Kidney (tissue), 14 donors: ENCODE results near the gene FRMD3. TPM values are rescaled to one million over a fixed set of nuclear protein-coding genes. Genes with fewer than 3 reads are reported as not detected.

ENCODE experiments used
- DNase-seq, 5 donors: peaks; one replicate each; pipeline ENCODE4 v3.0.0-alpha.2; 2013 to 2020
- FAIRE-seq: peaks from 2 replicates; lab custom pipeline; 2012; peaks lifted over from hg19 to GRCh38; lab: Jason Lieb, UNC
- H3K27ac ChIP-seq, 2 donors: one replicate each; pipeline ENCODE4 v1.7.0; 2013; ENCODE audit warnings: low read depth in 2 of 2, low read length in 2 of 2, inconsistent platforms in 1 of 2
- H3K27me3 ChIP-seq: one replicate; pipeline ENCODE4 v1.7.1; 2013; ENCODE audit warnings: low read length, inconsistent platforms; ENCODE audit not compliant: control insufficient read depth, insufficient read depth
- H3K36me3 ChIP-seq, 3 donors: one replicate each; pipeline versions ENCODE4 v1.7.0 to v1.7.1; 2013; ENCODE audit warnings: low read length in 3 of 3, control low read depth in 1 of 3, inconsistent platforms in 1 of 3; ENCODE audit not compliant: insufficient read depth in 3 of 3, control insufficient read depth in 2 of 3
- H3K4me1 ChIP-seq, 3 donors: one replicate each; pipeline versions ENCODE4 v1.7.0 to v1.7.1; 2013; ENCODE audit warnings: low read length in 3 of 3, inconsistent platforms in 1 of 3, low read depth in 1 of 3; ENCODE audit not compliant: control insufficient read depth in 2 of 3, insufficient read depth in 2 of 3
- H3K4me3 ChIP-seq, 3 donors: one replicate each; pipeline versions ENCODE4 v1.7.0 to v1.8.1; 2013; ENCODE audit warnings: low read length in 3 of 3, control low read depth in 1 of 3, inconsistent platforms in 1 of 3
- H3K9ac ChIP-seq, 3 donors: one replicate each; pipeline versions ENCODE4 v1.7.0 to v1.7.1; 2013; ENCODE audit warnings: low read length in 3 of 3, control low read depth in 1 of 3, inconsistent platforms in 1 of 3
- H3K9me3 ChIP-seq, 3 donors: one replicate each; pipeline versions ENCODE4 v1.7.0 to v1.7.1; 2013; ENCODE audit warnings: low read length in 3 of 3, control low read depth in 1 of 3, inconsistent platforms in 1 of 3; ENCODE audit not compliant: control insufficient read depth in 2 of 3, insufficient read depth in 1 of 3
- intact Hi-C: fragments of 100-400 bp; cut with DNase I; formaldehyde crosslinking; loops from one replicate; pipeline ENCODE4 v1.11.1; 2022
- polyA plus RNA-seq: library from polyadenylated mRNA; stranded (reverse); fragments of 350-450 nt; fragmentation: Illumina TruSeq; extraction: RNeasy Lipid Tissue Mini Kit (QIAGEN cat#74804); gene quantifications from one replicate; pipeline ENCODE4 v1.2.3, GENCODE V29; 2014; ENCODE audit warnings: low read depth, low replicate concordance; ENCODE audit not compliant: insufficient read depth
- total RNA-seq: library from RNA; stranded (reverse); fragmentation: NEBNext Ultra II Directional; extraction: Animal tissue kit (Norgen Biotek cat#: 25700); gene quantifications from one replicate; pipeline ENCODE4 v1.2.1, GENCODE V29; 2021
- TF ChIP-seq, protein P1 (sequence below): IDR thresholded peaks from 3 replicates; pipeline ENCODE4 v1.5.1; 2012; ENCODE audit warnings: mild to moderate bottlenecking, moderate library complexity, borderline replicate concordance; ENCODE audit not compliant: insufficient read depth; ENCODE audit errors: extremely low read depth
- donor health status: control.
- donor health status: control.
- donor health status: control.
- donor health status: control.
- donor health status: control.
- donor health status: DM: yes; HTN: yes; CAD: no.
- donor health status: Normal renal cell carcinoma (clear cell type).

The FRMD3 gene
- total and polyA plus RNA-seq, 2 donors from 2014 or later, result 9.9 to 11.0 TPM

DNA sequence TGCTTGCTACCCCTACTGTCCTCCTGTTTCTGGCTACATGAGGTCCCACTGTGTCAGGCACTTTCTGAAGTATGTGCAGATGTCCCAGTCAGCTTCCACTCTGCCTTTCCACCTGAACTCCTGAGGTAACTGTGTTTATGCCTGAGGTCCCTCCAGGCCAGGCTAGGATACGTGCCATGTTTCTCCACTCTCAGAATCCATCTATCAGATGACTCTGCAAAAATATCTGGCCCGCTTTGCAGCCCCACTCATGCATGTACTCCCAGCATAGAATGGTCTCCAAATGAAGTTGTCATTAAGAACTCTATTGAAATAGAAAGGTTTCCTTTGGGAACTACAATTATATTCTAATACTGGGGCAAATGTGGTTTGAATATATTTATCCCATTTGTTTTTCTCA is 243.4 kb downstream of the FRMD3 start:
- no peaks in the 10 kb centered on the region for H3K9me3 ChIP-seq
- no peaks in the 10 kb centered on the region for H3K27me3 ChIP-seq
- intact Hi-C loops, result no loop called here
- TF ChIP-seq, protein P1, sequence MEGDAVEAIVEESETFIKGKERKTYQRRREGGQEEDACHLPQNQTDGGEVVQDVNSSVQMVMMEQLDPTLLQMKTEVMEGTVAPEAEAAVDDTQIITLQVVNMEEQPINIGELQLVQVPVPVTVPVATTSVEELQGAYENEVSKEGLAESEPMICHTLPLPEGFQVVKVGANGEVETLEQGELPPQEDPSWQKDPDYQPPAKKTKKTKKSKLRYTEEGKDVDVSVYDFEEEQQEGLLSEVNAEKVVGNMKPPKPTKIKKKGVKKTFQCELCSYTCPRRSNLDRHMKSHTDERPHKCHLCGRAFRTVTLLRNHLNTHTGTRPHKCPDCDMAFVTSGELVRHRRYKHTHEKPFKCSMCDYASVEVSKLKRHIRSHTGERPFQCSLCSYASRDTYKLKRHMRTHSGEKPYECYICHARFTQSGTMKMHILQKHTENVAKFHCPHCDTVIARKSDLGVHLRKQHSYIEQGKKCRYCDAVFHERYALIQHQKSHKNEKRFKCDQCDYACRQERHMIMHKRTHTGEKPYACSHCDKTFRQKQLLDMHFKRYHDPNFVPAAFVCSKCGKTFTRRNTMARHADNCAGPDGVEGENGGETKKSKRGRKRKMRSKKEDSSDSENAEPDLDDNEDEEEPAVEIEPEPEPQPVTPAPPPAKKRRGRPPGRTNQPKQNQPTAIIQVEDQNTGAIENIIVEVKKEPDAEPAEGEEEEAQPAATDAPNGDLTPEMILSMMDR, result no peak
- peaks cover 0 to 7% (median 6%) of the 10 kb centered on the region in 3 donors for H3K36me3 ChIP-seq
- H3K9ac ChIP-seq, result no peak overlapping the region
- FAIRE-seq (no peak), DNase-seq (no peak)
- H3K27ac ChIP-seq, result no peak overlapping the region
- H3K4me3 ChIP-seq, result no peak overlapping the region
- H3K4me1 ChIP-seq, result no peaks in the 10 kb centered on the region

DNA sequence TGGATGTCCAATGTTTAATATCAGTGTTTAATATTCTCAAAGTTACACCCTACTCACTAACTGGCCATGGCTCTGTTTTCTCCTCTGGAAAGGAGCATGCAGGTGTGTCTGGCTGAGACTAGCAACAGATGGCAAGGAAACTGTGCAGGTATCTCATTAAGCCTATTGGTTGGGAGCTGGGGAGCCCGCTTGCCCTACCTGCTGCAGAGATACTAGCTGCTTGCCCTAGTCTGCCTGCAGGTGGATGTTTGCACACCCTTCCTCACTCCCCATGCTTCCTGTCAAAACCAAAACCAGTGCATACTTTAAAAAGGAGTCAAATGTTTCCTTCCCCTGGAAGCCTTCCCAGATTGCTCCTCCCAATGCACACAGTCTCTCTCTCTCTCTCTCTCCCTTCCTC is 247.0 kb downstream of the FRMD3 start:
- no peak overlapping the region for H3K4me3 ChIP-seq
- H3K27ac ChIP-seq, result no peak overlapping the region
- H3K9ac ChIP-seq, result no peak overlapping the region
- TF ChIP-seq, protein P1, result no peak
- intact Hi-C loops, result no loop called here
- no peaks in the 10 kb centered on the region for H3K27me3 ChIP-seq
- H3K4me1 ChIP-seq, result no peaks in the 10 kb centered on the region
- DNase-seq (no peak), FAIRE-seq (no peak)
- H3K36me3 ChIP-seq, result peaks cover 0 to 5% (median 0%) of the 10 kb centered on the region in 3 donors
- H3K9me3 ChIP-seq, result no peaks in the 10 kb centered on the region

DNA sequence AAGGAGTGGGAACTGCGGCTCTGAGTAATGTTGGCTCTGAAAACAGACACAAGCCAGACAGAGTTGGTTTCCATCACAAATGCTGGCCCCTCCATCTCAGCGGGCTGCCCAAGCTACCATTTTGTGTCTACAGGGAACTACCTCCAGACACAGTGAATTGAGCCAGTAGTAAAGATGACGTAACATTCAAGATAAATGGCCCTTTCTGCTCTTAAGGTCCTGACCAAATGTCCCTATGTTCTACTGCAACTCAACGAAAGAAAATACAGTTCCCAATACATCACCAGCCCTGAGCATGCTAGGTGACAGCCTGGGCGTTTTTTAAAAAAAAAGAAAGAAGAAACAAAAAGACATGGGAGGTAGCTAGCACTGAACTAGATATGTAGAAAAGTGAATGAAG is 247.5 kb downstream of the FRMD3 start:
- Histone ChIP-seq H3K9ac (no peak overlapping the region), H3K9me3 (no peaks in the 10 kb centered on the region), H3K27me3 (no peaks in the 10 kb centered on the region), H3K36me3 (peaks cover 0 to 5% (median 0%) of the 10 kb centered on the region in 3 donors), H3K27ac (no peak overlapping the region), H3K4me1 (no peaks in the 10 kb centered on the region), H3K4me3 (no peak overlapping the region)
- intact Hi-C loops, result no loop called here
- FAIRE-seq, result no peak
- TF ChIP-seq, protein P1, result no peak
- DNase-seq, result no peak

DNA sequence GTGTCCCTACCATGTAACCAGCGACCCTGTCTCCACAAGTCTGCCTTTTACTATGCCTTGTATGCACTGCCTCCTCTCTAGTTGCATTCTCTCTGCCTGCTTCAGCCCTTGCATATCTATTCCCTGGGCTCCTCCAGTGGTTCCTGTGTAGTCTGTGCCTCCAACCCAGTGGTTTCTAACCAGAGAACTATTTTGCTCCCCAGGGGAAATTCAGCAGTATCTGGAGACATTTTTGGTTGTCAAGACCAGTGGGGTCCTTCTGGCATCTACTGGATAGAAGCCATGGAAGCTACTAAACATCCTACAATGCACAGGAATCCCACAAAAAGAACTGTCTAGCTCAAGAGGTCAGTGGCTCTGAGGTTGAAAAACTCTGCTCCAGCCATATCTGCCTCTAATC is 251.2 kb downstream of the FRMD3 start:
- no peak for FAIRE-seq

More for the DNA sequence above, 251.2 kb downstream of the FRMD3 start:
- no peaks in the 10 kb centered on the region for H3K27me3 ChIP-seq
- no peak overlapping the region for H3K9ac ChIP-seq
- no peaks in the 10 kb centered on the region for H3K9me3 ChIP-seq
- peaks cover 0 to 2% (median 0%) of the 10 kb centered on the region in 3 donors for H3K36me3 ChIP-seq
- no peak overlapping the region for H3K4me3 ChIP-seq
- intact Hi-C loops, result no loop called here
- TF ChIP-seq, protein P1, result no peak
- H3K4me1 ChIP-seq, result peaks cover 3 to 8% (median 3%) of the 10 kb centered on the region in 3 donors
- H3K27ac ChIP-seq, result no peak overlapping the region
- no peak for DNase-seq
